GM18526 (cell line): Measurements from ENCODE around the gene TRIO.

ENCODE experiments used
- POLR2A ChIP-seq: IDR thresholded peaks from 3 replicates; pipeline ENCODE4 v1.6.1; 2011; ENCODE audit not compliant: insufficient read length; ENCODE audit errors: extremely low read depth

The TRIO gene

DNA sequence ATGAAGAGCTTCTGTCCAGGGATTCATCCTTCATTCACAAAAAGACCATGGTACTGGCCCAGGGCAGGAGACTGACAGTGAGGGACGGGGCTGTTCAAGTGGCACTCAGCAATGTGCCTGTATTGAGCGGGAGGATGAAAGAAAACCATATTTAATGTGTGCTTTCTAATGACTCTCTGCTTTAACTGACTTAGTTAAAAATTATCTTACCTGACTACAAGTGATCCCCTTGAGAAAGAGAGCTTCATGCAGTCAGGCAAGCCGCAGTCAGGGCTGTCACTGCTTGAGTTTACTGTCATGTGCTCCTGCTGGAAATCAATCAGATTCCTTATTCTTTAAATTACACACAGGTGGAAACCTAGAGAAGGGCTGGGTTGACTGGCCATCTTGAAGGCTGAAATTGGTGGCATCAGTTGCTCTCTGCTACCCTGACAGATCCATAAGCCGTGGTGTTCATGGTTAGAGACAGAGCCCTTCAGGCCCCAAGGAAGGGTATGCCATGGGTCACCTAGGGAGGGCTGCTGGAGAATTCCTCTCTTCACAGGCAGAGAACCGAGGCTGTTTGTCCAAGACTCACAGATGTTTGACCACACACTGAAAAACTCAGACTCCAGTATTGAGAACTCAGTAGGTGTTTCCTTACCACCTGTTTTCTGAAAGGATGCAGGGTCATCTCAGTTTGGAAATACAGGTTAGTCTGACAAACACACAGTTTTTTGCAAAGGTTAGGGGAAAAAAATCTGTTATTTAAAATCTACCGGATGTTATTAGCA, 70.9 kb downstream of the TRIO start:
- TF ChIP-seq POLR2A, result no peak

DNA sequence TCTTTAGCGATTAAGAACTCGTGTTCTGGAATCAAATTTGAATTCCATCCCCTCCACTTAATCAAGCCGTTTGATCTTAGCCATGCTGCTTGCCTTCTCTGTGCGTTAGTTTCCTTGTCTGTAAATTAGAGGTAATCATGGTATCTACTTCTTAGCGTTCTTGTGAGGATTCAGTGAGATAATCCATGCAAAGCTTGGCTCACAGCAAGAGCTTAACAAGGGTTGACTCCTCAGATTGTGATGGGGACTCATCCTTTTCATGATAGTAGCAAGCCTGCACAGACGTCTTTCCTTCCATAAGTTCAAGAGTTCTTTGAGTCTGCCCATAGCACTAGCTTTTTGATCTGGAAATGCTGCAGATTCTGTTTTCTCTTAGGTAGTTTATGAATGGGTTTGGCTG, 72.8 kb downstream of the TRIO start:
- TF ChIP-seq POLR2A, result no peak

DNA sequence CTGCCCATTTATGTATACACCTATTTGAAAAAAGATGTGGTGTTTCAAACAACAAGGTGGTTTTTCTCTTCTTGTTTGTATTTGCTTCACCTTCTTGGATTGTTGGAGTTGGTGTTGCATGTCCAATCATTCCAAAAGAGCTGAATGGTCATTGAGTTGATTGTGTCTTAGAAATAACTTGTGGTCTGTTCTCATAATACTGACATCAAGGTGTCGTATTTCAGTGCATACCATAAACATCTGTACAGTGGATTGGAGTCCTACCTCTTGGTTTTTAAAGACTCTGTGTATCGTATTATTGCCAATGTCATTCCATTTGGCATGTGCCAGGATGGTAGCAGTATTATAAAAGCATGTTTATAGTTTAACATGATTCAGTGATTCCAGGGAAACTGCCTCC, 73.2 kb downstream of the TRIO start:
- TF ChIP-seq POLR2A, result no peak

DNA sequence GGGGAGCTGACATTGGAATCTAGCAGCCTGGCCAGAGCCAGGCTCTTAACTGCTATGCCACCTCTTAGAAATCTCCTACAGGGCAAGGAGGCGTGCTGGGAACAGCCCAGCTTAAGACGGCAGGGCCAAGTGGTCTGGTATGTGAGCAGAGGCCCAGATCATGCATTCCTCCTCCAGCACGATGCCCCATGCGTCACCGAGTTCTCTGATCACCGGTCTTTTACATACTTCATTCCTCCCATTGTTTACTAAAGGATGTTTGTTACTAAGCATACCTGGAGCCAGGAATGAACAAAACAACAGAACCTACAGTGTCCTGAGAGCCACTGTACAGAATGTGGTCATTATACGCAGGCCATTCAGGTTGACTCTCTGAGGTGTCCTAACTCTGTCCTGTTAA, 73.8 kb downstream of the TRIO start:
- no peak for TF ChIP-seq POLR2A

DNA sequence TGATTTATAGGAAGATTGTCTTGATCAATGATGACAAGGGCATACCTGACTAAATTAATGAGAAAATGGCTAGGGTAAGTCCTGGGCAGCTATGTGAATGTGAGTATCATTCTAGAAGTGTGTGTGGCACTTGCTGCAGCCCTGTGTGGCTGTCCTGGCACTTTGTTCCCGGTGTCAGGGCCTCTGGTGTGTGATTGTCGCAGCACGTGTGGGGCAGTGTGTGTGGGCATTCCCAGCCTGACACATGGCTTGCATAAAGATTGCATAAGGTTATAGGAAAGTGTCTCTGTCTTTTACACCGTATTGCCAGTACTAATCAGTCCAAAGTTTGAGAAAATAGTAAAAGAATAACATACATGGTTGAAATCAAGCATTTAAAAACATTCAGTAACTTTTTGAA, 74.4 kb downstream of the TRIO start:
- no peak for TF ChIP-seq POLR2A

DNA sequence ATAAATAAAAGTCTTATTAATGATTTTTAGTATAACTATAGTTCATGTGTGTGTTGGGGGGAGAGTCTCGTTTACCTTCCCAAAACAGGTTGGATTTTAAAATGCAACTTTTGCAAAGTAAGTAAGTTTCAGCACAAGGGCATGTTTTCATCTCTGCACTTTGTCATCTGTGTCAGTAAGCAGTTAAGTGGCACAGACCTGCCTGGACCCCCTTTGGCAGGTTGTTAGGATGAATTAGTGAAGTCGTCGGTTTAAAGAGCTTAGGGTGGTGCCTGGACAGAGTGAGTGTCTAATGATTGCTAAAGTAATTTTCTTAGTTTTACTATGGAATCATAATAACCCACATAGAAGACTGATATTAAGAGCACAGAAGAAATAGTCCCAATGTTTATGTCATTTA, 74.9 kb downstream of the TRIO start:
- no peak for TF ChIP-seq POLR2A

DNA sequence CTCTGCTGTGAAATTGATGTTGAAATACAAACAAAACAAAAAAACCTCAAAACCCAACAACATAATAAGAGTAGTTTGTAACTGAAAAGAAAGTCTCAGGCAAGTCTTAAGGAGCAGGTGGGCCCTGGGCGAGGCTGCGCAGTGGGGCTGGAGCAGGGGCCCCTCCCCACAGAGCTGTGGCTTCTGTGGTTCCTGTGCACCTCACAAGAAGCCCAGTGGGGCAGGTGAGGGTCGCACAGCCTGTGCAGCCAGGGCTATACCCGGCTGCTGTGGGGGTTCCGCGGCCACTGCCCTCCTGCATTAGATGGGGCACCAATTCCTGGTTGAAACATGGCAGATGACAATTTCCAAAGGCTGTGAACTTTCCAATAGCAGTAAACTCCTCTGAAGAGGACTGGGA, 75.3 kb downstream of the TRIO start:
- TF ChIP-seq POLR2A, result no peak

DNA sequence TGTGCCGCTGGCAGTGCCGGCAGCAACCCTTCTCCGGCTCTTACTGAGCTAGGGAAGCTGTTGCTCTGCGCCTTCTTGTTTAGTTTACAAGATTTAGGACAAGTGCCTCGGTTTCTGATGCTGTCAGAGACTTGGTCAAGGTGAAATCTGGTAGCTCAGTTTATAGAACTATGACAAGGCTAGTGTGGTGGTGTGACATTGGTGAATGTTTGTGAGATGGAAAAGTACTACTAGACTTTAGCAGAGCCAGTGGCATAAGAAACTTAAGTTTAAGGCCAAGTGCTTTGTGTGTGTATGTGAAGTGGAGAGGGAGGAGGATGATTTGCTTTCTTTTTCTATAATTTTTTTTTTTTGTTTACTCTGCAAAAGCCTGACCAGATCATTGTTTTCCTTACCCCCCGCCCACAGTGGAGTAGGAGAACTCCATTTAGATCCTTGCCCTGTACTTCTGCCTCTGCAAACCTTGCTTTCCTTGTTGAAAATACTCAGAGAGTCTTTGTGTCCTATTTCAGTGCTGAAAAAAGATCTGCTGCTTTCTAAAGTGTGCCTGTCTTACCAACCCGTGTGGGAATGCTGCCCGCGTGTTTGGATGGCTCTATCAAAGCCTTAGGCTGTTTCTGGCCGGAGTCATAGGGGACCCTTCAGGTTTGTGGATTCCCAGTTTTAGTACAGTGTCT, 75.9 kb downstream of the TRIO start:
- TF ChIP-seq POLR2A, result no peak

DNA sequence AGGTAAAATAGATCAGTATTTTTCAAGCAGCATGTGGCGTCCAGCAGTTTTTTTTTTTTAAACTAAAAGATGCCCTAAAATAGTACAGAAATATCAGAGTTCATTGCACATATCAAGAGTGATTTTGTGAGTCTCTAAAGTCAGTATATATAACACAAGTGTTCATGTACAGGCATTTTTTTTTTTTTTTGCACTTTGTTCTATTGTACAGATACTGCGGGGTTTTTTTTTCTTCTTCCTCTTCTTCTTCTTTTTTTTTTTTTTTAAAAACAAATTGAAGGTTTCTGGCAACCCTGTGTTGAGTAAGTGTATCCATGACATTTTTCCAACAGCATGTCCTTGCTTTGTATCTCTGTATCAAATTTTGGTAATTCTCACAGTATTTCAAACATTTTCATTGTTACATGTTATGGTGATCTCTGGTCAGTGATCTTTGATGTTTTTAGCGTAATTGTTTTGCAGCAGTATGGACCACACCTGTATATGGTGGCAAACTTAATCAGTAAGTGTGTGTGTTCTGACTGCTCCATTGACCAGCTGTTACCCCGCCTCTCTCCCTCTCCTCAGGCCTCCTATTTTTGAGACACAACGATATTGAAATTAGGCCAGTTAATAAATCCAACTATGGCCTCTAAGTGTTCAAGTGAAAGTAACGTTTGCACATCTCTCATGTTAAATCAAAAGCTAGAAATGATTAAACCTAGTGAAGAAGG, 76.8 kb downstream of the TRIO start:
- TF ChIP-seq POLR2A, result no peak

DNA sequence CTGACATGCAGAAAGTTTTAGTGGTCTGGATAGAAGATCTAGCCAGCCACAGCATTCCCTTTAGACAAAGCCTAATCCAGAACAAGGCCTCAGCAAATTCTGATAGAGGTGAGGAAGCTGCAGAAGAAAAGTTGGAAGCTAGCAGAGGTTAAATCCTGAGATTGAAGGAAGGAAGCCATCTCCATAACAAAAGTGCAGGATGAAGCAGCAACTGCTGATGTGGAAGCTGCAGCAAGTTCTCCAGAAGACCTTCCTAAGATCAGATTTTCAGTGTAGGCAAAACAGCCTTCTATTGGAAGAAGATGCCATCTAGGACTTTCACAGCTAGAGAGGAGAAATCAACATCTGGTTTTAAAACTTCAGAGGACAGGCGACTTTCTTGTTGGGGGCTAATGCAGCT, 77.5 kb downstream of the TRIO start:
- TF ChIP-seq POLR2A, result no peak

DNA sequence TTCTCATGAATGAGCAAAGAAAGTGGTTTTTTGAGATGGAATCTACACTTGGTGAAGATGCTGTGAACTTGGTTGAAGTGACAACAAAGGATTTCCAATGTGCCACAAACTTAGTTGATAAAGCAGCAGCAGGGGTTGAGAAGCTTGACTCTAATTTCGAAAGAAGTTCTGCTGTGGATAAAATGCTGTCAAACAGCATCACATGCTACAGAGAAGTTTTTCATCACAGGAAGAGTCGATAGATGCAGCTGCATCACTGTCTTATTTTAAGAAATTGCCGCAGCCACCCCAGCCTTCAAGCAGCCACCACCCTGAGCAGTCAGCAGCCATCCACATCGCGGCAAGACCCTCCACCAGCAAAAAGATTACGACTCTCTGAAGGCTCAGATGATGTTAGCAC, 78.6 kb downstream of the TRIO start:
- TF ChIP-seq POLR2A, result no peak

DNA sequence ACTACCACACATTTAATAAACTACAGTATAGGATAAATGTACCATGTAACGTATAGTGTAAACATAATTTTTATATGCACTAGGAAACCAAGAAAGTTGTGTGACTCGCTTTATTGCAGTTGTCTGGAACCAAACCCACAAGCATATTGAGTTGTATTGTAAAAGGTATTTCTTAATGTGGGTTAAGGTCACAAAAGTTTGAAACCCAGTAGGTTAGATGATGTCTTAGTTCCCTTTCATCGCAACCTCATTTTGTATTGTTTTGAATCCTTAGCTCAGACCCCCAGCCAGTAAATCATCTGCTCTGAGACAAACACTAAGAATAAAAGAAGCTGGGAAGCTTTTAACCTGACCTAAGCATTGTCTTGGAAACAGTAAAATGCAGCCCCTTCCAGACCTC, 79.1 kb downstream of the TRIO start:
- TF ChIP-seq POLR2A, result no peak

DNA sequence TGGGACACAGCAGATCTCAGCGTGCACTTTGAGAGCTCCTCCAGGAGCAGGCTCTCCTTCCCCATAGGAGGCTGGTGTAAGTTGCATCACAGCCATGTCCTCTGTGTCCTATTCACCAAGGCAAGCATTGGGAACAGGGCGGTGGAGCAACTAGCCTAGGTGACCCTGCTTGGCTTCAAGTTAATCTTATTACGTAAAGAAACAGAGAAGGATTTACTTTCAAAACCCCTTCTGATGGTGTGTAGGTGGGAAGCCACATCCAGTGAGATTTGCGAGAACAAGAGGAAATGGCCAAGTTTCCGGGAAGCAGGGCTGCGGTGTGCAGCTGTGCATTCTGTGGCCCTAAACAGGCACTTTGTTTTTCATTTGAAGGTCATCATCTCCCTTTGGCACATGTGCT, 80.2 kb downstream of the TRIO start:
- no peak for TF ChIP-seq POLR2A

DNA sequence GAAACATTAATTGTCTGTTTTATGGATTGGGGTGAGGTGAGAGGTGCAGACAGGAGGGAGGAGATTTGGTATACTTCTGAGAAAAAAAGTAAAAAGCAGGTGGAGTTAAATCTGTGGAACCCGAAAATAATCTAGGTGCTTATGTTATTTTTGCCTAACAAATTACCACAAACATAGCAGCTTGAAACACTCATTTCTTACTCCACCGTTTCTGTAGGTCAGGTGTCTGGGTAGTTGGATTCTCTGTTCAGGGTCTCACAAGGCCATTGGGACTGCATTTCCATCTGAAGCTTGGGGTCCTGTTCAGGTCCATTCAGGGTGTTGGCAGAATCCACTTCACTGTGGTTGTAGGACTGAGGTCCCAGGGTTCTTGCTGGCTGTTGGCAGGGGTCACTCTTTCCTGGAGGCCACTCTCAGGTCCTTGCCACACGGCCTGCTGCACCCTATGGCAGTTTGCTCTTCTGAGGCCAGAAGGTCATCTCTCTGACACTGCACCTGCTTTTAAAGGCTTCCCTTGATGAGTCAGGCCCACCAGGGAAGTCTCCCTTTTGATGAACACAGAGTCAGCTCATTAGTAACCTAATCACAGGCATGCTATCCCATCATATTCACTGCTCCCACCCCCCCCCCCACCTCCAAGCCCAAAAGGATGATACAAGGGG, 82.2 kb downstream of the TRIO start:
- no peak for TF ChIP-seq POLR2A

DNA sequence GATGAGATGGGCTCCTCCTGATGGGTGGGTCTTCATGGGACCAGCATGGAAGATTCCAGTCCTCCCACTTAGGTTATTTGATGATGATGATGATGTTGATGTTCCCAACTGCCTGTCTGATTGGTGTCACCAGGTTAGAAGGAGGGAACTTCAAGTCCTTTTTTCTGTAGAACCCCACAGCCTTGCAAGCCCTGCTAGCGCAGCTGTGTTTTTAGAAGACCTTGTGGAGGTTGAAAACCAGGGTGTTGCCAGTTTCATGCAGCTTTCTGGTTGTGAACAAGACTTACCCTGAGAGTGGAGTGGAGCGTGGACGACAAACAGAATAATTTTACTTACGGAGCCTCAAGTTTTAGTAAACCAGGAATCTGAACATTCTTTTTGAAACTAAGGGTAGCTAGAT, 83.0 kb downstream of the TRIO start:
- TF ChIP-seq POLR2A, result no peak

DNA sequence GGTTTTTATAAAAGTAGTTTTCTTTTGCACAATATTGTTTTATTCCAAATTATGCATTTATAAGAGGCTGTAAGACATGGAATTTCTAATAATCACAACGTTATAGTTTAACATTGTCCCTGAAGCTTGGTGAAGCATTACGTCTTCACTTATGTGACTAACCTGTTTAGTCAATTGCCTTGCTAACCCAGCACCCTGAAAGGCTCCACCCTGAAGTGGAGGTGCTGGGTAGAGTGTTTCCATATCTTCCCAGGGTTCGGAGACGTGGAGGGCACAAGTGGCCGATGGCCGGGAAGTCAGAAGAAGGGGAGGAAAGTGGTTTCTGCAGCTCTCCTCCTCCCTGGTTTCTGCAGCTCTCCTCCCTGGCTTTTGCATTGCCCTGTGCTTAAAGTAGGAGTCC, 83.4 kb downstream of the TRIO start:
- no peak for TF ChIP-seq POLR2A
